Measurements from ENCODE around the gene KIRREL3.

KIRREL3 gene

DNA sequence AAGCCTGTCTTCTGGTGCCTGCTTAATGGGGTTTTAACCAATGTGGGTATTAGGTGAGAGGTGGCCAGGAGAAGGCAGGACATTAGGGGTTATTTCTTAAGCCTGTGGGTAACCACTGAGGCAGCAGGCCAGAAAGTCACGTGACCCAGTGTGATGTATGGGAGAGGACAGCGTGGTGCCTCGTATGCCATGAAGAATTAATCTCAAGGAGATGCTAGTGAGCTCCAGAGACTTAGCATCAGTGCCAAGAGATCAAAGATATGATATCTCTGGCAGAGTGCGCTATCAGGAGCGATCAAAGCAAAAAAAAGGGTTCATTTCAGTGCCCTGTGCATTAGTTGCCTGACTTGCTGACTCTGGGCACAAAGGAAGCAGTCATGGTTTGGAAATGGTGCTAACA is 275.5 kb downstream of the KIRREL3 start:
- H3K9ac ChIP-seq (ENCODE audit: low read depth, low read length) = no peak overlapping the region
- no peak overlapping the region for H3K27ac ChIP-seq (ENCODE audit: low read depth, low read length)
- no peaks in the 10 kb centered on the region for H3K36me3 ChIP-seq (ENCODE audit: control insufficient read depth, insufficient read depth, low read length)
- H3K27me3 ChIP-seq (ENCODE audit: control insufficient read depth, insufficient read depth, low read length) = no peaks in the 10 kb centered on the region
- no peak overlapping the region for H3K4me3 ChIP-seq (ENCODE audit: low read depth, low read length)
- H3K4me1 ChIP-seq (ENCODE audit: control insufficient read depth, insufficient read depth, low read length) = no peaks in the 10 kb centered on the region
- no peaks in the 10 kb centered on the region for H3K9me3 ChIP-seq (ENCODE audit: control insufficient read depth, insufficient read depth, low read length)

DNA sequence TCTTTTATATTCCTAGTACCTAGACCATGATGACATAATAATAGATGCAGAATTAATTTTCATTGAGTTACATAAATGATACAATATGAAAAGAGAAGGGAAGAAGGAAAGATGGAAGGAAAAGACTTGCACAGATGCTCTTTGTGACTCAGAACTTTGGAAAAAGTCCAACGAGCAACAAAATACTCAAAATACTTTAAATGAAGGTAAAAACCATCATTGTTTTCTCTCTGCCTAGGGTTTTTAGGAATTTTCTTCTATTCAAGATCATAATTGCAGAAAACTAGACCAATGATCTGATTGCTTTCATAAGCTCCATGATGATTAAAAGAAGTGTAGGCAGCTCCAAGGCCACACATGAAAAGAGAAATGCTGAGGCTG is 276.9 kb downstream of the KIRREL3 start:
- Histone ChIP-seq H3K9me3 (ENCODE audit: control insufficient read depth, insufficient read depth, low read length) (no peaks in the 10 kb centered on the region), H3K9ac (ENCODE audit: low read depth, low read length) (no peak overlapping the region), H3K4me3 (ENCODE audit: low read depth, low read length) (no peak overlapping the region), H3K27me3 (ENCODE audit: control insufficient read depth, insufficient read depth, low read length) (no peaks in the 10 kb centered on the region), H3K36me3 (ENCODE audit: control insufficient read depth, insufficient read depth, low read length) (no peaks in the 10 kb centered on the region), H3K27ac (ENCODE audit: low read depth, low read length) (no peak overlapping the region), H3K4me1 (ENCODE audit: control insufficient read depth, insufficient read depth, low read length) (no peaks in the 10 kb centered on the region)

DNA sequence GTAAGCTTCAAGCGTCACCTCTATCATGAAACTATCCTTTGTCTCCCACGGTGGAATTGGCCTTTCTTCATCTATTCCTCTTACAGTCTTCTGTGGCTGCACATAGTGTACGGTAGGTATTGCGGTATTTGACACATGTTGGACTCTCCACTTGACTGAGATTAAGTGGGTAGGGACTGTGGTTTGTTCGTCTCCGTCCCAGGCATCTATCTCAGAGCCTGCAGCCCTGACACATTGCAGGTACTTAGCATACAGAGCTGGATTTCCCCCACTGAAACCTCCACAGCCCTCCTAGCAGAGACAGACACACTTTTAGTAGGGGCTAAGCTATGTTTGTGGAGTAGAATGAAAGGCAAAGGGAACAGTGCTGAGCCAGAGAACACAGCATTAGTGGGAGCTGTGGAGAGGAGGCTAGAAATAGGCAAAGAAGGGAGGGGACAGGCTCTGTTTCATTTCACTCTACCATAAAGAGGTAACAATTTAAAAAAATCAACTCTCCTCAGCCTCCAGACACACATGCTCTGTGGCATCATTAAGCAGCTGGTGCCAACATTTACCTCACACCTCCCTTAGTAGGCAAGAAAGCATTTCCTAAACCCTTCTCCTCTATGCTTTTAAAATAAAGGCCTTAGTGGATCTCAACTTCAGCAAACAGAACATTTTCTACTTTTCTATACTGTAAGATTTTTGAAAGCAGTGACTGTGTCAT is 277.5 kb downstream of the KIRREL3 start:
- no peak overlapping the region for H3K4me3 ChIP-seq (ENCODE audit: low read depth, low read length)
- no peak overlapping the region for H3K9ac ChIP-seq (ENCODE audit: low read depth, low read length)
- H3K36me3 ChIP-seq (ENCODE audit: control insufficient read depth, insufficient read depth, low read length) = no peaks in the 10 kb centered on the region
- no peaks in the 10 kb centered on the region for H3K27me3 ChIP-seq (ENCODE audit: control insufficient read depth, insufficient read depth, low read length)
- H3K9me3 ChIP-seq (ENCODE audit: control insufficient read depth, insufficient read depth, low read length) = no peaks in the 10 kb centered on the region
- H3K4me1 ChIP-seq (ENCODE audit: control insufficient read depth, insufficient read depth, low read length) = no peaks in the 10 kb centered on the region
- H3K27ac ChIP-seq (ENCODE audit: low read depth, low read length) = no peak overlapping the region

DNA sequence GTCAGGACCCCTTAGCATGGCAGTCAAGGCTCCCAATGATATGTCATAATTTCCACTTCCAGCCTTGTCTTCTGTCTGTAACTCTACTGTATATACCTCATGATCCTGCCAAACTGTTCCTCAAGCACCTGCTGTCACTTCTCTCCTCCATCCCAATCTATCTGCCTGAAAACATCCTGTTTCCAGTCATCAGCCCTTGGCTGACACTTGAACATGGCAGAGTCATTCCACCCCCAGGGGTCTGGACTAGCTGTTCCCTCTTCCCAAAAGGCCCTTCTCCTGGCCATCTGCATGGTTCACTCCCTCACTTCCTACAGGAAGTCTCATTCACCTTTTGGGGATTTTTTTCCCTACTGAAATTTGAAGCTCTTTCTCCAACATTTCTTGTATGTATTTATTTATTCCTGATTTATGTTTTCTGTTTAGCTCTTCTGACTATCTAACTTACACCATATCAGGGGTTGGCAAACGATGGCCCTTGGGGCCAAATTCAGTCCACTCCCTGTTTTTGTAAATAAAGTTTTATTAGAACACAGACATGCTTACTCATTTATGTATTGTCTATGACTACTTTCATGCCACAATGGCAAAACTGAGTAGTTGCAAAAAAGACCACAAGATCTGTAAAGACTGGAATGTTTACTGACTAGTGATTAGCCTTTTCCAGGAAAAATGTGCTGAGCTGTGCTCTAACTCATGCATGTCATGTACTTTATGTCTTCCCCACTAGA is 278.4 kb downstream of the KIRREL3 start:
- Histone ChIP-seq H3K4me3 (ENCODE audit: low read depth, low read length) (no peak overlapping the region), H3K9ac (ENCODE audit: low read depth, low read length) (no peak overlapping the region), H3K9me3 (ENCODE audit: control insufficient read depth, insufficient read depth, low read length) (no peaks in the 10 kb centered on the region), H3K27ac (ENCODE audit: low read depth, low read length) (no peak overlapping the region), H3K27me3 (ENCODE audit: control insufficient read depth, insufficient read depth, low read length) (no peaks in the 10 kb centered on the region), H3K36me3 (ENCODE audit: control insufficient read depth, insufficient read depth, low read length) (no peaks in the 10 kb centered on the region), H3K4me1 (ENCODE audit: control insufficient read depth, insufficient read depth, low read length) (no peaks in the 10 kb centered on the region)

DNA sequence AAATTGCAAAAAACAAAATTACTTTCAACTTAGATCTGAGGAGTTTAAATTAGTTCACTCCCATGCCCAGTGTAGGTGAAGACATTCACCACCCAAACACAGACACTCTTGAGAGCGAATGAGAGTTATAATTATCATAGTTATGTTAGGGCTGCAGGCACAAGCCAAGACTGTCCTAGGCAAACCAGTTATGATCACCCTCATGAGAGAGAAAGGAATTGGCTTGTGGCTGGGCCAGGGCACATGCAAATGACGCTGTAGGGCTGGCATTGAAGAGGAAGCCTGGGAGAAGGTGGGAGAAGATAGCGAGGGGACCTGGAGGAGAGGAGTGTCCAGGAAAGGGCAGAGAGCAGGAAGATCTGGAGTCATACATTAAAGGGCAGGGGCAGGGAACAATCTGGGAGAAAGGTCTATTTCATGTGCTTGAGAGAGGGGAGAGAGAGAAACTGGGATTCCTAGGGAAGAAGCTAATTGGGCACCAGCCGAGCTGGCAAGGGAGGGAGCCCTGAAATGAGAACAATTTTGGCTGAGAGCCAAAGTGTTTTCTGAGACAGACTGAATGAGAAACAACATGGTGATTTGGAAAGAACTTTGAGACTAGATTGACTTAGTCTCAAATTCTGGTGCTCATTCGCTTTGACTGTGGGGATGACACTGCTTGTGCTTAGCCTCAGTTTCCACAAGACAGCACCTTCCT is 279.9 kb downstream of the KIRREL3 start:
- no peaks in the 10 kb centered on the region for H3K36me3 ChIP-seq (ENCODE audit: control insufficient read depth, insufficient read depth, low read length)
- H3K27me3 ChIP-seq (ENCODE audit: control insufficient read depth, insufficient read depth, low read length) = no peaks in the 10 kb centered on the region
- no peak overlapping the region for H3K4me3 ChIP-seq (ENCODE audit: low read depth, low read length)
- no peak overlapping the region for H3K27ac ChIP-seq (ENCODE audit: low read depth, low read length)
- H3K4me1 ChIP-seq (ENCODE audit: control insufficient read depth, insufficient read depth, low read length) = no peaks in the 10 kb centered on the region
- no peaks in the 10 kb centered on the region for H3K9me3 ChIP-seq (ENCODE audit: control insufficient read depth, insufficient read depth, low read length)
- no peak overlapping the region for H3K9ac ChIP-seq (ENCODE audit: low read depth, low read length)

DNA sequence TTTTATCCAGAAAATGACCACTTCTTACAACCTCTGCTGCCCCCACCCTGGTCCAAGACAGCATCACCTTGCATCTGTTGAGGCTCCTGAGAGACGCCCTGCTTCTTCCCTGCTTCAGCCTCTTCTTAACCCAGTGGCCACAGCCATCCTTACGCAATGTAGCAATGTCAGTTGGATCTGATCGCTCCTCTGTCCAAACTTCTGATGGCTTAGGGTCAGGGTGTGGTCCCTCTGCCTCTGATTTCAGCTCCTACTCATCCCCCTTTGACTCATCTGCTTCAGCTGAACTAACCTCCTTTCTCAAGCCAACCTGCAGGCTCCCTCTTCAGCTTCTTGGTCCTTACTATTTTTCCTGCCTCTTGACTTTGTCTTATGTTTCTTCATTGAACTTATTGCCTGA is 280.8 kb downstream of the KIRREL3 start:
- H3K27ac ChIP-seq (ENCODE audit: low read depth, low read length) = no peak overlapping the region
- H3K4me3 ChIP-seq (ENCODE audit: low read depth, low read length) = no peak overlapping the region
- no peak overlapping the region for H3K9ac ChIP-seq (ENCODE audit: low read depth, low read length)
- no peaks in the 10 kb centered on the region for H3K9me3 ChIP-seq (ENCODE audit: control insufficient read depth, insufficient read depth, low read length)
- no peaks in the 10 kb centered on the region for H3K27me3 ChIP-seq (ENCODE audit: control insufficient read depth, insufficient read depth, low read length)
- no peaks in the 10 kb centered on the region for H3K4me1 ChIP-seq (ENCODE audit: control insufficient read depth, insufficient read depth, low read length)
- no peaks in the 10 kb centered on the region for H3K36me3 ChIP-seq (ENCODE audit: control insufficient read depth, insufficient read depth, low read length)

DNA sequence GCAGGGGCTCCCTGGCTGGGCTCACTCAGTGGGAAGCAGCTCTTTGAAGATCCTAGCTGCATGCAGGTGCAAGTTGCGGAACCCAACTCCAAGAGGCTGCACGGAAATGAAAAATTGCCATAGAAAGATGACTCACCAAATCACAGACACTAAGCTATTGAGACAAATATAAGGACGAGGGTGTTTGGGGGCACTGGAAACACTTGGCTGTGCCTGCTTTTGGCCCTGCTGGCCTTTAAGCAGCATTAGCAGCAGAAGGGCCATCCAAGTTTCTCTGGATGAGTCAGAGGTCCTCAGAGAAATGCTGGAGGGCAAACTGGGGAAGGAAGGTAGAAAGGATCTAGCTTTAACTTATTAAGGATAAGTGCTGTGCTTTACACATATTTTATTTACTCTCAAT is 282.3 kb downstream of the KIRREL3 start:
- Histone ChIP-seq H3K4me1 (ENCODE audit: control insufficient read depth, insufficient read depth, low read length) (no peaks in the 10 kb centered on the region), H3K36me3 (ENCODE audit: control insufficient read depth, insufficient read depth, low read length) (no peaks in the 10 kb centered on the region), H3K27me3 (ENCODE audit: control insufficient read depth, insufficient read depth, low read length) (no peaks in the 10 kb centered on the region), H3K9me3 (ENCODE audit: control insufficient read depth, insufficient read depth, low read length) (no peaks in the 10 kb centered on the region), H3K4me3 (ENCODE audit: low read depth, low read length) (no peak overlapping the region), H3K27ac (ENCODE audit: low read depth, low read length) (no peak overlapping the region), H3K9ac (ENCODE audit: low read depth, low read length) (no peak overlapping the region)

DNA sequence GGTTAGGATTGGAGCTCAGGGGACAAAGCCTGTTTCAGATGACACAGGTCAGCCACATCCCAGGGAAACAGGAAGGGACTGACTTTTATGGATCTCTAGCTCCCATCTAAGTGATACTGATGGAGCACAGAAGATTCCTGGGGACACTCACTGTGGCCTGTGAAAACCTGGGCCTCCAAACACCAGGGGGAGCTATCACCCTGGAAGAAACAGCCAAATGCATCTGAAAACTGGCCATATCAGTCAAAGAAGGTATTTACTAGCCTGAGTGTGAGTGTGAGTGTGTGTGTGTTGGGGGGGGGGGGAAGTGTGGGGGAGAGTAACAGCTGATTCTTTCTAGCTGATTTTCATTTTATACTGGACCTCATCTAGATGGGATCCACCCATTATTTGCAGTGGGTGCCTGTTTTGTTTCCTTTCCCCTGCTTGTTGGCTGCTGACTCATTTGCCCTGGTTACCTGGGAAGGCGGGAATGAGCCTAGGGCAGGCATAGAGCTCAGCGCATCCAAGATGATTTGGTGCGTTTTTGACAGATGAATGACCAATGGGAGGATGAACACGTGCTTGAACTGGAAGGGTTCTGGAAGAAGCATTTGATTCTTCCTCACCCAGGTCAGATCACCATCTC is 284.0 kb downstream of the KIRREL3 start:
- Histone ChIP-seq H3K4me3 (ENCODE audit: low read depth, low read length) (no peak overlapping the region), H3K27ac (ENCODE audit: low read depth, low read length) (no peak overlapping the region), H3K36me3 (ENCODE audit: control insufficient read depth, insufficient read depth, low read length) (no peaks in the 10 kb centered on the region), H3K27me3 (ENCODE audit: control insufficient read depth, insufficient read depth, low read length) (no peaks in the 10 kb centered on the region), H3K9ac (ENCODE audit: low read depth, low read length) (no peak overlapping the region), H3K4me1 (ENCODE audit: control insufficient read depth, insufficient read depth, low read length) (no peaks in the 10 kb centered on the region), H3K9me3 (ENCODE audit: control insufficient read depth, insufficient read depth, low read length) (no peaks in the 10 kb centered on the region)

DNA sequence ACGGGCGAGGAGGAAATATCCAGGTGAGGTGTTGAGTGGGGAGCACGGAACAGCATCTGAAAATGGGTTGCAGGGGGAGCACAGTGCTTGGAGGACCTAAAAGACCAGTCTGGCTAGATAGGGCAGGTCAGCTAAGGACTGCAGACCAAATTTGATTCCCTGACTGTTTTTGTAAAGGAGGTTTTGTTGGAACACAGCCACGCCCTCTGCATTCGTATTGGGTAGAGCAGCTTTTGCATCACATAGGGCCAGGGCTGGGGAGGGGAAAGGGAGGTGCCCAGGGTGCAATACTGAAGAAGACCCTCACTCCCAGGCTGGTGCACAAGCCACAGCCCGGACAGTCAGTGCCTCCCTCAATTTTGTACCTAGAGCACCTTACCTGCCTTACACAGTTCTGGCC is 286.8 kb downstream of the KIRREL3 start:
- Histone ChIP-seq H3K9ac (ENCODE audit: low read depth, low read length) (no peak overlapping the region), H3K4me3 (ENCODE audit: low read depth, low read length) (no peak overlapping the region), H3K27ac (ENCODE audit: low read depth, low read length) (no peak overlapping the region), H3K9me3 (ENCODE audit: control insufficient read depth, insufficient read depth, low read length) (no peaks in the 10 kb centered on the region), H3K36me3 (ENCODE audit: control insufficient read depth, insufficient read depth, low read length) (no peaks in the 10 kb centered on the region), H3K27me3 (ENCODE audit: control insufficient read depth, insufficient read depth, low read length) (no peaks in the 10 kb centered on the region), H3K4me1 (ENCODE audit: control insufficient read depth, insufficient read depth, low read length) (no peaks in the 10 kb centered on the region)

DNA sequence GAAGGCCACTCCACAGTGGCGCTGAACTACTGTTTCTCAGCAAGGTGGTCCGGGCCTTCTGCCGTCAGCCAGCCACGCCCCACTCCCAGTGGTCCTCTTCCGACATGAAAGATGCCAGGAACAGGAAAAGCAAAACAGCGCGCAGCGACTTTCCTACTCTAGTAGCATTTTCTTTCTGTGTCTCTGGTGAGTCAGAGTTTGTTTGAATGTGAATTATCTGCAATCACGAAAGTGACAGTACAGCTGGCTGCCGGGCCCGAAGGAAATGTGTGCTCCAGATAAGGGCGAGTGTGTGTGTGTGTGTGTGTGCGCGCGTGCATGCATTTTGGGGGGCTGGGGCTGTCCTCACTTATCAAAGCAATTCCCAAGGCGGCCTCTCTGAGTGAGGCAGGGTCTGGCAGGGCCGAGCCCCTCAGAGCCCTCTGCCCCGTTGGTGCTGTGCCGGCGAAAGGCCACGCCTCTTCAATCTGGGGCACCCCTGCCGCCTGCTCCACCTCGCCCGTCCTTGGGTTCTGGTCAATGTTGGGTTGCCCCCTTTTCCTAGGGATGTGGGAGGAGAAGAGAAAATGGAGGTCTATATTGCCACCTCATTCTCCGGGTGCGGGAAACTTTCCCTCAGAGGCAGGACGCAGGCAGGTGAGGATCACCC is 288.5 kb downstream of the KIRREL3 start:
- Histone ChIP-seq H3K4me1 (ENCODE audit: control insufficient read depth, insufficient read depth, low read length) (peaks cover 8% of the 10 kb centered on the region), H3K36me3 (ENCODE audit: control insufficient read depth, insufficient read depth, low read length) (no peaks in the 10 kb centered on the region), H3K9me3 (ENCODE audit: control insufficient read depth, insufficient read depth, low read length) (no peaks in the 10 kb centered on the region), H3K27ac (ENCODE audit: low read depth, low read length) (no peak overlapping the region), H3K9ac (ENCODE audit: low read depth, low read length) (no peak overlapping the region), H3K4me3 (ENCODE audit: low read depth, low read length) (no peak overlapping the region), H3K27me3 (ENCODE audit: control insufficient read depth, insufficient read depth, low read length) (no peaks in the 10 kb centered on the region)

All from HUES48 (cell line).